ENCODE data around the gene GTPBP6.
"Not testable (repeated sequence)": the region's sequence is repeated elsewhere in the genome, so short reads cannot be mapped to it uniquely, and the experiment has no call there.

Gene GTPBP6

DNA sequence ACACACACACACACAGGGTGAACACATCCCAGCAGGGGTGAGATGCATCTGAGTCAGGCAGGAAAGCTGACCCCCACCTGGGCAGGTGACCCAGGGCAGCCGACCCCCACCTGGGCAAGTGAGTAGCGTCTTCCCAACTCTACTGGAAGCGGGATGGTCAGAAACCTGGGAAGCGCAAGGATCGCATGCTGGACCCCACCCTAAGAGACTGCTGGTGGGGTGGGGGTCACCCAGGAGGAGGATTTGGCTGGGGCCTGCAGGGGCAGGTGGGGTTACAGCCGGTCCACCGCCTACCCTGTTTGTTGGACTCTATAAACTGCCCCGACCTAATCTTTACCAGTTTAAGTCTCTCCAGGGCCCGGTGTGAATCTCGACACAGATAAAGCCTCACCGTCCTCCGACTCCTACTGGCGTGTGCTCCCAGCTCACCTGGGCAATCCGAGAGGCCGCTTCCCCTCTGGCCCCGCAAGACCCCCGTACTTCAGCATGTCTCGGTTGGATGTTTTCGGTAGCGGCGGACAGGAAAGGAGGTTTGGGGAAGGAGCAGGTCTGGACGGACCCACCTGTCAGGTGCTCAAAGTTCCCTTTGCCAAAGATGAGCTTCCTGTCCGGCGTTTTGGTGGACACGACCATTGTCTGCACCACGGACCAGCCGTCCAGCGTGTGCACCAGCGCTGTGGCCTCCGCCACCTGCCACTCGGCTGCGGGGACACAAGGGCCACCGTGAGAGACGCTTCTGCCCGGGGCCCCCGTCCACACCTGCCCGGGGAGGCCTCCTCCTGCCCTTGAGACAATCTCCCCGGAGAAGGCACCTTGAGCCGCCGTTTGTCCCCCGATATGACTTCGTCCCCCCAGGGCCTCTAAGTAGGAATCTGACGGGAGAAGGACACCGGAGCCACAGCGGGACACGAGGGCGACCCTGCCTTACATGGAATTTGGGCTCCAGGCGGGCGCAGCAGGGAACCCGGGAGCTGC, 2.0 kb downstream of the GTPBP6 start:
- DNase-seq = no peak

DNA sequence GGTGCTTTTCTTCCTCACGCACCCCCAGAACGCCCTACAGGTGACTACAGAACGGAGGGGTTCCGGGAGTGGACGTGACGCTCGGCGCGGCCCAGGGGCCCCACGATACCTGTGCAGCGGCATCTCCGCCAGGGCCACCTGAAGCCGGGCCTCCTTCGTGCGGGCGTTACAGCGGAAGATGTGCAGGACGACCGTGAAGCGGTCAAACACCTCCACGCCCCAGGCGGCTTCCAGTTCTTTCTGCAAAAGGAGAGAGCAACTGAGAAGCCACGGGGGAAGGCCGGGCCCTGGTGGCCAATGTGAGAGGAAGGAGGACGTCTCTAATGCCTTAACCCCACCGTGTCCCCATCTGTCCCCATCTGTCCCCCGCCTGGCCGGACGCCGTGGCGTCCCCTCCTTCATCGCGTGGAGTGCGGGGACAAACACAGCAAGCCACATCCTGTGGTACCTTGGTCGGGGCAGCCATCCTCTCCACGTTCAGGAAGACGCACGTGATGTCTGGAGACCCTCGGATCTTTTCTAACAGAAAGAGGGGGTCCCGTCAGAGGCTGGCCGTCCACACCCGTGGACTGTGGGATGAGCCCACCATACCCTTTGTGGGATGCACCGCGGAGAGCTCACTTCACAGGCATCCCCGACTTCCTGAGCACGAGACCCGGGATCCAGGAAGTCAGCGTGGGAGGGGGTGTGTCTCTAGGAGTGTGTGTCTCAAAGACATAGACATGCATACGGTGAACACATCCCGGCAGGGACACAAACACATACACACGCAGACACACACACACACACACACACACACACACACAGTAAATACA, 3.6 kb downstream of the GTPBP6 start:
- no peak for DNase-seq

DNA sequence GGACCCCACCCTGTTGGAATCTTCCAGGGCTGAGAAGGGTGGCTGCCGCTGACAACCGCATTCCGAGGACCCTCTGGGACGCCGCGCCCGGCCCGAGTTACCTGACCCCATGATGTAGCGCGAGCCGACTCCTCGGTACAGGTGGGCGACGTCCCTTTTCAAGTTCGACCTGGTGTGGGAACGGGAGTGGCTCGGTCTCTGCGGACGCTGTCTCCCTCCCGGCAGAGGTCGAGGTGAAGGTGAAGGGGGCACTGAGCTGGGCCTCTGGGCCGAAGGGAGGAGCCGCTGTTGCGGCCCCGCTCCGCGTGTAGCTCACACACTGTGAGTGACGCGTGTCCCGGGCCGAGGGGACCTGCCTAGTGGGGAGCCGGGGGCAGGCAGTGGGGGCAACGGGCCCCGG, 4.5 kb downstream of the GTPBP6 start:
- no peak for DNase-seq

DNA sequence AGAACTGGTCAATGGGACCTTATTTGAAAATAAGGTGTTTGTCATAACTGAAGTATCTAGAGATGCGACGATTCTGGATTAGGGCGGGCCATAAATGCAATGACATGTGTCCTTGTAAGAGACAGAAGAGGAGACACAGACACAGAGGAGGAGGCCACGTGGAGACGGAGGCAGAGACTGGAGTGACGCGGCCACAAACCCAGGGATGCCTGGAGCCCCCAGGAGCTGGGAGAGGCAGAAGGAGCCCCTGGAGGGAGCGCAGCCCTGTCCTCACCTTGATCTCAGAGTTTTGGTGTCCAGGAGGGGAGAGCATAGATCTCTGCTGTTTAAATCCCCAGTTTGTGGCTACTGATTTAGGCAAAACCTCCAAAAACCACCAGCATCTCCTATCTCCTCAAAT, 5.0 kb downstream of the GTPBP6 start:
- DNase-seq = no peak

DNA sequence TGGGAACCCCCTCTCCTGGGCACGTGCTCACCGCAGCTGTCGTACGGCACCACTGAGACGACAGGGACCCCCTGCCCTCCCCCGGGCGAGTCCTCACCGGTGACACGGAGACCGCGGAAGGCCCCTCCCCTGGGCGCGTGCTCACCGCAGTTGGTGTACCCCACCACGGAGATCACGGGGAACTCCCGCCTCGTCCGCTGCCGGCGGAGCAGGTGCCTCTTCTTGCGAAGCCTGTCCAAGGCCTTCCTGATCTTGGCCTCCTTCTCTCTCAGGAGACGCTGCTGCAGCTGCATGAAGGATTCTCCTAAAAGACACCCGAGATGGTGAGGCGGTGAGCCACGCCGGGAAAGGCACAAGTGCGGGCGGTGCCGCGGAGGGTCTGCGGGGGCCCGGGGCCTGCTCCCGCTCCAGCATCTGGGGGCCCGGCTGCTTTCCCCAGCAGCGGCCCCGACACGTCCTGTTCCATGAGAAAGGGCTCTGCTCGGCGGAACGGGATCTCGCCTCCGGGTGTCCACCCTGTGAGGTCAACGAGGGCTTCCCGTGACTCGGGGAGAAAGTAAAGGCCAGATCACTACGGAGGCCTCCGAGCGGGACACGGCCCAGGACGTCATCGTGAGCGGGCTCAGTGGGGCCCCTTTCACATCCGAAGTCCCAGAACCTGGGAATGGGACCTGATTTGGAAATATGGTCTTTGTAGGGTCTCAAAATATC, 5.8 kb downstream of the GTPBP6 start:
- DNase-seq = no peak

DNA sequence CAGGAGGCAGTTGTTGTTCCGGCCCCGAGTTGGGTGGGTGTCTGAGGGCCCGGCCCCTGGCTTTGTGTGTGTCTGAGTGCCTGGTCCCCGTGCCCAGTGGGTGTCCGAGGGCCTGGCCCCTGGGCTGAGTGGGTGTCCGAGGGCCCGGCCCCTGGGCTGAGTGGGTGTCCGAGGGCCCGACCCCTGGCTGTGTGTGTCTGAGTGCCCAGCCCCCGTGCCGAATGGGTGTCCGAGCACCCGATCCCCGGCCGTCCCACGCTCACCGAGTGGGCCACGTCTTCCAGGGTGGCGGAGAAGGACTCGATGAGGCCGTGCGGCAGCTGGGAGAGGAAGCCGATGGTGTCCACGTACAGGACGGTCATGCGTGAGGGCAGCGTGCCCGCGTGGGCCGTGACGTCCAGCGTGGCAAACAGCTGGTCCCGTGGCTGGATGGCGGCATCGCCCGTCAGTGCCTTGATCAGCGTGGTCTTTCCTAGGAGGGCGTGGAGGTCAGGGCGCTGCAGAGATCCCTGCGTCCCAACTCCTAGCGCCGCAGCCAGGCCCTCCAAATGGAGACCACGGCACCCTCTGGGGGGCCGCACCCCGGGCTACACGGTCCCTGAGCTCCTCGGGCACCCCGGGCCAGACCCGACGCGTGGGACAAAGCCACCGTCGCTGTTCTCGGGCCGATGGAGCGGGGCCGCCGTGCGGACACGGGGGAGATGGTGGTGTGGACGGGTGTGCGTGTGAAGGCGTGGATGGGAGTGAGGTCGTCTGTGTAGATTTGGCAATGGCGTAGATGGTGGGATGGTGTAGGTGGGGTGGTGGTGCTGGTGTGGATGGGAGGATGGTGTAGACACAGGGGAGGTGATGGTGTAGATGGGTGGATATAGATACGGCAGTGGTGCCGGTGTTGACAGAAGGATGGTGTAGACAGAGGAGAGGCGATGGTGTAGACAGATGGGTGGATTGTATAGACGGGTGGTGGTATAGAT, 7.2 kb downstream of the GTPBP6 start:
- DNase-seq = no peak

DNA sequence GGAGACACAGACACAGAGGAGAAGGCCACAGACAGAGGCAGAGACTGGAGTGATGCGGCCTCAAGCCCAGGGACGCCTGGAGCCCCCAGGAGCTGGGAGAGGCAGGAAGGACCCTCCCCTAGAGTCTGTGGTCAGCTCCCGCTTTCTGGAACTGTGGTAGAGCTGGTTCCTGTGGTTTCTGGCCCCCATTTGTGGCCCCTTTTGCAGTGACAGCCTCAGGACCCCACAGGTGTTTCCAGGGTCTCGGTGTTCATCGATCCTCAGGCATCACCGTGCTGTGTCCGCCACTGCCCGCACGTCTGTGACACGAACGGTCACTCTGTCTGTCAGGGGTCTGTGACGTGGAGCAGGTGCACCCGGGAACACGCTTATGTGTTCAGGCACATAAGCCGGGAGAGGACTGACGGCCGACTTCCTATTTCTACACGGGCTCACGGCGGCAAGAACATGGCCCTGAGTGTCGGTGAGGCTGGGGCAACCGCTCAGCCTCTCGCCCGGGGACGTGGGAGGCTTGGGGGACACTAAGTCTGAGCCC, 7.9 kb downstream of the GTPBP6 start:
- no peak for DNase-seq

DNA sequence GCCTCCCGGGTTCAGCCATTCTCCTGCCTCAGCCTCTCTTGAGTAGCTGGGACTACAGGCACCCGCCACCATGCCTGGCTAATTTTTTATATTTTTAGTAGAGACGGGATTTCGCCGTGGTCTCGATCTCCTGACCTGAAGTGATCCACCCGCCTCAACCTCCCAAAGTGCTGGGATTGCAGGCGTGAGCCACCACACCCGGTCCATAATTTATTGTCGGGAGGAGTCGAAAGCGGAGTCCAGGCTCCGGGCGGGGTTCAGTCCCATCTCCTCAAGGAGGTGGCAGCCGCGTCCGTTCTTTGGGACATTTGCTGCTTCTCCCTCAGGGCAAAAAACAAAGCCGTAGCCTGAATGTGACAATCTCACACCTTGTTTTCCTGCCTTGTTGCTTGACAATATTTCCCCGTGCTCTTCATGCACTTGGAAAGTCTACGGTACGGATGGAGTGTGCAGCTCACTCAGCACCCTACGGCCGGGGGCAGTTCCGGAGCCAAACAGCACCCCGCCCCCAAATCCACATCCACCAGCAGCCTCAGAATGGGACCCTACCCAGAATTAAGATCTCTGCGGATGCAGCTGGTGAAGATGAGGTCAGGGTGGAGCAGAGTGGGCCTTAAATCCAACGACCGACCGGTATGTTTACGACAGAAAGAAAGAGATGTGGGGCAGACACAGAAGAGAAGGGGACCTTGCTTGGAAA, 9.6 kb downstream of the GTPBP6 start:
- no peak for DNase-seq

DNA sequence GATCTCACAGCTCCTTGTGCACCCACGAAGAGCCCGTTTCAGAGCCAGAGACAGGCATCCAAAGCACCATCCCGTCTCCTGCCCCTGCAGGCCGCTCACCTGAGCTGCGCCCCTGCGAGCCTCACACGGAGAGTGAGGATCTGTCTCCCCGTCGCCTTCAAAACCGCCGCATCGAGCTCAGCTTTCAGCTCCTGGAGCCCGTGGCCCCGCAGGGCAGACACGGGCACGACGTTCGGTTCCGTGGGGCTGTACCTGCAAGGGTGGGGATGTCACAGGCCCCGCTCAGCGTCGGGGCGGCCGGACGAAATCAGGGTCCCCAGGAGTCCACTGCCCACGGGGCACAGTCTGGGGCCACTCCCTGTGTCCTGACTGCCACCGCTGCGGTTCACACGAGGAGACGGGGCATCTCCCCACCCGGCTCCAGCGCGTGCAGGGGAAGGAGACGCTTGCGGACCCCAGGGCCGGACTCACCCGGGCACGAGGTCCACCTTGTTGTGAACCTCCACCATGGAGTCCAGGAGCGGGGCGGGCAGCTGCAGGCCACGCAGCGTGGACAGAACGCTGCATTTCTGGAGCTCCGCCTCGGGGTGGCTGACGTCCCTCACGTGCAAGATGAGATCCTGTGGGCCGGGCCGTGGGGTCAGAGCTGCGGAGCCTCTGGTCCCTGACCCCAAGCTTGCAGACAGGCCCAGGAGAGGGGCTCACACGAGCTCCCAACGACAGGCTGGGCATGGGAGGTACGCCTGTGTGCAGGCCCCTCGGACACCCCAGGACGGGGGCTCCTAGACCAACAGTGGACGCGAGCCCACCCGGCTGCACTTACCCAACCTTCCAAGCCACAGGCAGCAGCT, 11.1 kb downstream of the GTPBP6 start:
- DNase-seq = no peak

DNA sequence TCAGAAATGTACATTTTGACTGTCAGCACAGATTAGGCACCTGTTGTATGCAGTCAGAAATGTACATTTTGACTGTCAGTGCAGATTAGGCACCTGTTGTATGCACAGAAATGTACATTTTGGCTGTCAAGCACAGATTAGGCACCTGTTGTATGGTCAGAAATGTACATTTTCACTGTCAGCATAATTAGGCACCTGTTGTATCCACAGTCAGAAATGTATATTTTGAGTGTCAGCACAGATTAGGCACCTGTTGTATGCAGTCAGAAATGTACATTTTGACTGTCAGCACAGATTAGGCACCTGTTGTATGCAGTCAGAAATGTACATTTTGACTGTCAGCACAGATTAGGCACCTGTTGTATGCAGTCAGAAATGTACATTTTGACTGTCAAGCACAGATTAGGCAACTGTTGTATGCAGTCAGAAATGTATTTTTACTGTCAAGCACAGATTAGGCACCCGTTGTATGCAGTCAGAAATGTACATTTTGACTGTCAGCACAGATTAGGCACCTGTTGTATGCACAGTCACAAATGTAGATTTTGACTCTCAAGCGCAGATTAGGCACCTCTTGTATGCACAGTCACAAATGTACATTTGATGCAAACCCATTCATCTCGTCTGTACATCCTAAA, 11.9 kb downstream of the GTPBP6 start:
- not testable (repeated sequence) for DNase-seq

DNA sequence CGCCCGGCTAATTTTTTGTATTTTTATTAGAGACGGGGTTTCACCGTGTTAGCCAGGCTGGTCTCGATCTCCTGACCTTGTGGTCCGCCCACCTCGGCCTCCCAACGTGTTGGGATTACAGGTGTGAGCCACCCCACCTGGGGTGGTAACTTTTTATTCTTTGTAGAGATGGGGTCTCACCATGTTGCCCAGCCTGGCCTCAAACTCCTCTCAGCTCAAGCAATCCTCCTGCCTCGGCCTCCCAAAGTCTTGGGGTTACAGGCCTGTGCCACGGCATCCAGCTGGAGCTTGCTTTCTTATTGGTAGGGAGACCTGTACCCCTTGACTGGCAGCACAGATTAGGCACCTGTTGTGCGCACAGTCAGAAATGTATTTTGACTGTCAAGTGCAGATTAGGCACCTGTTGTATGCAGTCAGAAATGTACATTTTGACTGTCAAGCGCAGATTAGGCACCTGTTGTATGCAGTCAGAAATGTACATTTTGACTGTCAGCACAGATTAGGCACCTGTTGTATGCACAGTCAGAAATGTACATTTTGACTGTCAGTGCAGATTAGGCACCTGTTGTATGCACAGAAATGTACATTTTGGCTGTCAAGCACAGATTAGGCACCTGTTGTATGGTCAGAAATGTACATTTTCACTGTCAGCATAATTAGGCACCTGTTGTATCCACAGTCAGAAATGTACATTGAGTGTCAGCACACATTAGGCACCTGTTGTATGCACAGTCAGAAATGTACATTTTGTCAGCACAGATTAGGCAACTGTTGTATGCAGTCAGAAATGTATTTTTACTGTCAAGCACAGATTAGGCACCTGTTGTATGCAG, 12.6 kb downstream of the GTPBP6 start:
- not testable (repeated sequence) for DNase-seq

DNA sequence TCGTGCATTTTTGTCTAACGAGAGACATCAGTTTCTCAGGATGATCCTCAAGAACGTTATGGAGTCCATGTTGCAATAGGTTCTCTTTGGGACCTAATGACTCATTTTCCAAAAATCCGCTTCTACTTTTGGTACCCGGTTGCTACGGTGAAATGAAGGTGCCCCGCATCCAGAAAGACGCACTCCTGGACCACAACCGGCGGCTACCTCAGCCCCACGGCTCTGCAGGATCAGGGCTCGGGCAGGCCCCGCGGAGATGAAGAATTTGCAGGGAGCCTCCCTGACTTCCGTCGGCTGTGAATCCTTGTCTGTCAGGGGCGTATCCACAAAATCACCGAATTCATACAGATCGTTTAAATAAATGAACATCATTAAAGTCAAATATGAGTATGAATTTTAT, 15.6 kb downstream of the GTPBP6 start:
- no peak for DNase-seq

DNA sequence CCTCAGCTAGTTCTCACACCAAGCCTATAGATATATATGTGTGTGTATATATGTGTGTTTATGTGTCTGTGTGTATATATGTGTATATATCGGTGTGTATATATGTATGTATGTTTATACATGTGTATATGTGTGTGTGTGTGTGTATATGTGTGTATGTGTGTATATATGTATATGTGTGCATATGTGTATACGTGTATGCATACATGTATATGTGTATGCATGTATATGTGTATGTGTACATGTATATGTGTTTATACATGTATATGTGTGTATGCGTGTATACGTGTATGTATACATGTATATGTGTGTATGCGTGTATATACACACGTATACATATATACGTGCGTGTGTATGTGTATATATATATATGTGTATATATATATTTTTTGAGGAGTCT, 18.3 kb downstream of the GTPBP6 start:
- DNase-seq = no peak

DNA sequence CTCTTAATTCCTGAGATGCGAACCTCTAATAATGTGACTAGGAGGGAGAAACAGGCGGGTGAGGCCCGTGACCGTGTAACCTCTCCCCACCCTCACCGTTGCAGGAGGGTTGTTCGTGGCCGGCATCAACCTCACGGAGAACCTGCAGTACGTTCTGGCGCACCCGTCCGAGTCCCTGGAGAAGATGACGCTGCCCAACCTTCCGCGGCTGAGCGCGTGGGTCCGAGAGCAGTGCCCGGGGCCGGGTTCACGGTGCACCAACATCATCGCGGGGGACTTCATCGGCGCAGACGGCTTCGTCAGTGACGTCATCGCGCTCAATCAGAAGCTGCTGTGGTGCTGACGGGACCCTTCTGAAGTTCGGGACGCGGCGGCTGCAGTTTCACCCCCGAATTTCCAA, 19.6 kb downstream of the GTPBP6 start:
- no peak for DNase-seq

DNA sequence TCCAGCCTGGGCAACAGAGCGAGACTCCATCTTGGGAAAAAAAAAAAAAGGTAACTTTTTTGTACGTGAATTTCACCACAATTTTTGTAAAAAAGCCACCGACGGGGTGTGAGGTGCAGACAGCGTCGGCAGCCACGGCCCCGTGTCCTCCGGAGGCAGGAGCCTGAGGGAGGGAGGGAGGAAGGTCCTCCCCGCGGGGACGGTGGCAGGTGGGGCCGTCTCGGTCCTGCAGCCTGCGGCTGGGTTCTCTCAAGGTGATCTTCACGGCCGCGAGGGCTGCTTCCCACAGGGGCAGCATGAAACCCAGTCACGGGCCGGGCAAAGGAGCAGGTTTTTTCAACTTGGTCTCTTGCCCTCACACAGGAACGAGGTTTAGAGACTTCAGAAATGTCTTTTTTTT, 23.5 kb downstream of the GTPBP6 start:
- DNase-seq = no peak

DNA sequence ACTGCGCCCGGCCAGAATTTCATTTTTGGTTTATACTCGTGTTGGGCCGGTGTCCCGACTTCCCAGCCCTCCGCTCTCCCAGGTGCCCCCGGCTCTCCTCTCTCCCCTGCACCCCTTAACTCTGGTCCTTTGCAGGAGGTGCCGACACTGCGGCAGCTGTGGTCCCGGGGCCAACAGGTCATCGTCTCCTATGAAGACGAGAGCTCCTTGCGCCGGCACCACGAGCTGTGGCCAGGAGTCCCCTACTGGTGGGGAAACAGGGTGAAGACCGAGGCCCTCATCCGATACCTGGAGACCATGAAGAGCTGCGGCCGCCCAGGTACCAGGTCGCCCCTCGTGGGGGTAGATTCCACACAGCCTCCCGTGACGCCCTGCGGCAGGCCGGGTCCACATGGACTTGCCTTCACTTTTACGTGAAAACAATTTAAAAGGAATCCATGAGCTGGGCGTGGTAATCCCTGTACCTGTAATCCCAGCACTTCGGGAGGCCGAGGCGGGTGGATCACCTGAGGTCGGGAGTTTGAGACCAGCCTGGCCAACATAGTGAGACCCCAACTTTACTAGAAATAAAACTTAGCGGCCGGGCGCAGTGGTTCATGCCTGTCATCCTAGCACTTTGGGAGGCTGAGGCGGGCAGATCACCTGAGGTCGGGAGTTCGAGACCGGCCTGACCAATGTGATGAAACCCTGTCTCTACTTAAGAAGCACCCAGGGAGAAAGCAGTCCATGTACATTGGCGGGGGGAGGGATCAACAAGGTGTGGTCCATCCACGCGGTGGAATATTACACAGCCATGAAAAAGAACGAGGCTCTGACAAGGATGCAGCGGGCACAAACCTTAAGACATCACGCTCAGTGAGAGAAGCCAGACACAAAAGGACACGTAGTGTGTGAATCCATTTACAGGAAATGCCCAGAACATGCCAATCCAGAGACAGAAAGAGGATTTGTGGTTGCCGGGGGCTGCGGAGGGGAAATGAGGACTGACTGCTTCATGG, 25.4 kb downstream of the GTPBP6 start:
- DNase-seq = no peak

DNA sequence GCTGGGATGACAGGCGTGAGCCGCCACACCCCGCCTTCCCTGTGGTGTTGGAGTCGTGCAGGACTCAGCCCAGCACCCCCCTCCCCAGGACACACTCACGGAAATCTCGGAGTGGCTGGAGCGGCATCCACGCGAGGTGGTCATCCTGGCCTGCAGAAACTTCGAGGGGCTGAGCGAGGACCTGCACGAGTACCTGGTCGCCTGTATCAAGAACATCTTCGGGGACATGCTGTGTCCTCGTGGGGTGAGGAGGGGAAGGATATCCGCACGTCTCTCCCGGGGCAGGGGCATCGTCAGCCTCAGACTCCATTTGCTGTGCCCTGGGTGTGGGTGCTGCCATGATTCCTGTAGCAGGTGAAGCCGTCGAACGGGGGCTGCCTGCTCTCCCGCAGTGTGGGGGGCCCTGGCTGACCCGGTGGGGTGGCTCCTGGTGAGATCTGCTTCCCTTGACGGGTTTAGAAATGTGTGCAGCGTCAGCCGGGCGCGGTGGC, 27.1 kb downstream of the GTPBP6 start:
- DNase-seq = no peak

Measured in activated CD4-positive, alpha-beta T cell treated with anti-CD3 and anti-CD28 coated beads, Interleukin-10, Interleukin-2, amounts not matched to agents 100 ng/mL and 50 ng/mL, durations not matched to agents 16 hours and 8 hours (primary cell).